ENCODE results near the gene LRBA.

- TF ChIP-seq CTCF (IDR thresholded peaks at IDR 0.05) (no peak), POLR2AphosphoS5 (IDR thresholded peaks at IDR 0.05) (no peak), POLR2A (IDR thresholded peaks at IDR 0.05) (no peak), EP300 (IDR thresholded peaks at IDR 0.05) (no peak)
These were observed 595.1 kb downstream of the LRBA start for GRCh38 chr4:150419939-150420338.

Data from stomach (tissue), 4 donors.